ENCODE measurements around the gene DDN. TPM values are rescaled to one million over a fixed set of nuclear protein-coding genes. Genes with fewer than 3 reads are reported as not detected.

The DDN gene
- total RNA-seq, 1 experiment from 2014 or later, result 0.35 TPM

GRCh38 chr12:48978741-48979601, 20.2 kb downstream of the DDN start:
- Histone ChIP-seq H3K18ac (ENCODE audit: insufficient read length, low read depth, low read length) (no peak overlapping the region), H4K91ac (ENCODE audit: insufficient read length, low read depth, low read length) (no peak overlapping the region), H3K9ac (ENCODE audit: extremely low read depth, insufficient read length, low read length) (no peak overlapping the region), H3T11ph (ENCODE audit: low read length) (no peak overlapping the region), H3K9me3 (ENCODE audit: control insufficient read depth, low read depth, low read length) (no peaks in the 10 kb centered on the region), H2BK12ac (ENCODE audit: insufficient read length, low read depth, low read length) (no peak overlapping the region), H3K4ac (ENCODE audit: low read depth, low read length) (no peak overlapping the region), H3K4me2 (ENCODE audit: insufficient read depth, insufficient read length, low read length) (peak overlapping the region; percentile 21), H3K79me2 (ENCODE audit: insufficient read depth, low read length) (no peaks in the 10 kb centered on the region), H3K23ac (ENCODE audit: insufficient read length, low read depth, low read length) (no peak overlapping the region), H3K23me2 (ENCODE audit: insufficient read length, low read depth, low read length, poor library complexity, severe bottlenecking) (peaks cover 15% of the 10 kb centered on the region), H3K14ac (ENCODE audit: insufficient read depth, low read length) (no peak overlapping the region), H3K27ac (ENCODE audit: insufficient read length, low read depth, low read length) (no peak overlapping the region), H2BK15ac (ENCODE audit: low read depth, low read length) (no peak overlapping the region), H4K5ac (ENCODE audit: insufficient read length, low read depth, low read length) (no peak overlapping the region), H4K20me1 (ENCODE audit: control insufficient read depth, insufficient read depth, insufficient read length) (no peaks in the 10 kb centered on the region), H2BK20ac (ENCODE audit: low read depth, low read length, poor library complexity, severe bottlenecking) (no peak overlapping the region), H3K27me3 (ENCODE audit: insufficient read depth, low read length) (peaks cover 90% of the 10 kb centered on the region), H2AFZ (ENCODE audit: low read length) (no peak overlapping the region), H2BK120ac (ENCODE audit: low read depth, low read length, poor library complexity, severe bottlenecking) (no peak overlapping the region), H2BK5ac (ENCODE audit: insufficient read length, low read length) (no peak overlapping the region), H3K4me1 (ENCODE audit: insufficient read depth, low read length) (no peaks in the 10 kb centered on the region; the same call in 1 of the 2 replicates), H3K56ac (ENCODE audit: insufficient read length, low read depth, low read length) (no peak overlapping the region), H2AK5ac (ENCODE audit: insufficient read length, low read length) (no peak overlapping the region), H3K79me1 (ENCODE audit: insufficient read depth, low read depth, low read length, poor library complexity, severe bottlenecking) (no peaks in the 10 kb centered on the region), H4K8ac (replicated peaks; ENCODE audit: insufficient read length, low read depth, low read length) (no peak overlapping the region)
- H3K27ac Mint-ChIP-seq, result no peak overlapping the region
- H3K36me3 Mint-ChIP-seq (ENCODE audit: insufficient read depth in 1 of 3, low read depth in 3 of 3), result no peaks in the 10 kb centered on the region; a peak in 1 of 7 replicates
- peak overlapping the region; percentile 47 to 75 for H3K4me3 Mint-ChIP-seq
- peaks cover 99% of the 10 kb centered on the region for H3K27me3 Mint-ChIP-seq (ENCODE audit: low read depth)
- peaks cover 3 to 9% of the 10 kb centered on the region in 2 experiments; a peak in 4 of 5 replicates for H3K9me3 Mint-ChIP-seq
- WGBS (ENCODE audit: extremely low coverage, insufficient read length, low lambda C conversion rate), result no CpG with 5 or more reads among the region's 45 CpGs
- H3K4me1 Mint-ChIP-seq, result peaks cover 25 to 41% of the 10 kb centered on the region in 2 experiments
- DNase-seq, result no peak
- no peak for TF ChIP-seq CTCF (conservative IDR thresholded peaks at IDR 0.05)
